Measurements from ENCODE around the gene KCP. TPM values are rescaled to one million over a fixed set of nuclear protein-coding genes. Genes with fewer than 3 reads are reported as not detected.

KCP gene
- total RNA-seq, 4 donors from 2014 or later: 0.07 to 0.68 (median 0.21) TPM; not detected in 1

DNA sequence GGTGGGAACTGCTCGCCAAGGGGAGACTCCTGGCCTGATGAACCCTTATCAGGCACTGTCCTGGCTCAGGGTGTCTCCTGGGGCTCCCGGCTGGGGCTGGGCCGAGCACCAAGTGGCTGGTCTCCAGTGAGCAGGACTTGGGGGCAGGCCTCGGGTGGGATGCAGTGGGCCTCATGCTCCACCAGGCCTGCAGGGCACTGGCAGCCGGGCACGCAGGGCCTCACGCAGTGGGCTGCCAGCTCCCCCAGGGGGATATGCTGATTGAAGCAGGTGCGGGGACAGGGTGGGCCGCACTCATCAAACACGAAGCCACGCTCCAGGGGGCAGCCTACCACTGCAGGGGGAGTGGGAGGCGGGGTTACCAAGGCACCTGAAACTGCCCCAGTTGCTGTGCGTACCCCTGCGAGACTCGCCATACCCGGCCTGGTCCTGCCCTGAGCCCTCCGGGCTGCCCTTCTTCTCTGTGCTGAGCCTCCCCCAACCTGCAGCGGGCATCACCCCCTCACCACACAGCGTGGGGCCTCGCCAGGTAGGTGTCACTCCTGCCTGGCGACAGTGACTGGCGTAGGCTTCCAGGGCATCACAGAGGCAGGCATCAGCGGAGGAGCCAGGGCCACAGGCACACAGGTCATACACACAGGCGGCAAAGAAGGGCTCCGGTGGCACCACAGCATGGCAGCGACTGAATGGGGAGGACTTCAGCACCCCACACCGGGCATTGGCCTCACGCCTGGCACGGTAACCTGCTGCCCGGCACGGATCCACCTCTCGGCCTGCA lies 33.3 kb downstream of the KCP start:
- TF ChIP-seq POLR2A (IDR thresholded peaks at IDR 0.05): no peak
- 86 to 92% methylated on average over 24 to 25 of the region's 32 CpGs for WGBS, 2 donors
- no peak for DNase-seq (ENCODE audit: low spot score in 2 of 2)
- no peak overlapping the region for H3K4me3 ChIP-seq (ENCODE audit: low read depth, poor library complexity, severe bottlenecking)
- intact Hi-C loops (cut with DNase I; ENCODE audit: low total_unique reads): no loop called here

DNA sequence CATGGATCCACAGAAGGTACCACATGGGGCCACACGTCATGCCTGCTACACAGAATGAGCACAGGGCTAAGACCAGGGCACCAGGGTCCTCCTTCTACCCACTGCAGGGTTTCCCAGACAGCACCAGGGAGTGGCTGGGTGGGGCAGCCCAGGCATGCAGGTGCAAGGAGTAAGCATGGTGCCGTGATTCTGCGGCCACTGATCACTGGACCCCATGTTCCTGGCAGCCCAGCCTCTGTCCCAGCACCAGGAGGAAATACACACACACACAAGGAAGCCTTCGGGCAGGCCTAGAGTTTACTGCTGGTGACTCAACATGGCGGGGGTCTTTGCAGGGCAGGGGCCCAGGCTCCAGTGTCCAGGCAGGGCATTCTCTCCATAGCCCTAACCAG lies 33.9 kb downstream of the KCP start:
- no peak overlapping the region for H3K4me3 ChIP-seq (ENCODE audit: low read depth, poor library complexity, severe bottlenecking)
- no peak for DNase-seq (ENCODE audit: low spot score in 2 of 2)
- intact Hi-C loops (cut with DNase I; ENCODE audit: low total_unique reads): no loop called here
- 39 to 65% methylated on average over 3 to 5 of the region's 5 CpGs for WGBS, 2 donors
- no peak for TF ChIP-seq POLR2A (IDR thresholded peaks at IDR 0.05)
- TF ChIP-seq, protein P1, sequence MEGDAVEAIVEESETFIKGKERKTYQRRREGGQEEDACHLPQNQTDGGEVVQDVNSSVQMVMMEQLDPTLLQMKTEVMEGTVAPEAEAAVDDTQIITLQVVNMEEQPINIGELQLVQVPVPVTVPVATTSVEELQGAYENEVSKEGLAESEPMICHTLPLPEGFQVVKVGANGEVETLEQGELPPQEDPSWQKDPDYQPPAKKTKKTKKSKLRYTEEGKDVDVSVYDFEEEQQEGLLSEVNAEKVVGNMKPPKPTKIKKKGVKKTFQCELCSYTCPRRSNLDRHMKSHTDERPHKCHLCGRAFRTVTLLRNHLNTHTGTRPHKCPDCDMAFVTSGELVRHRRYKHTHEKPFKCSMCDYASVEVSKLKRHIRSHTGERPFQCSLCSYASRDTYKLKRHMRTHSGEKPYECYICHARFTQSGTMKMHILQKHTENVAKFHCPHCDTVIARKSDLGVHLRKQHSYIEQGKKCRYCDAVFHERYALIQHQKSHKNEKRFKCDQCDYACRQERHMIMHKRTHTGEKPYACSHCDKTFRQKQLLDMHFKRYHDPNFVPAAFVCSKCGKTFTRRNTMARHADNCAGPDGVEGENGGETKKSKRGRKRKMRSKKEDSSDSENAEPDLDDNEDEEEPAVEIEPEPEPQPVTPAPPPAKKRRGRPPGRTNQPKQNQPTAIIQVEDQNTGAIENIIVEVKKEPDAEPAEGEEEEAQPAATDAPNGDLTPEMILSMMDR (IDR thresholded peaks at IDR 0.05): no peak

DNA sequence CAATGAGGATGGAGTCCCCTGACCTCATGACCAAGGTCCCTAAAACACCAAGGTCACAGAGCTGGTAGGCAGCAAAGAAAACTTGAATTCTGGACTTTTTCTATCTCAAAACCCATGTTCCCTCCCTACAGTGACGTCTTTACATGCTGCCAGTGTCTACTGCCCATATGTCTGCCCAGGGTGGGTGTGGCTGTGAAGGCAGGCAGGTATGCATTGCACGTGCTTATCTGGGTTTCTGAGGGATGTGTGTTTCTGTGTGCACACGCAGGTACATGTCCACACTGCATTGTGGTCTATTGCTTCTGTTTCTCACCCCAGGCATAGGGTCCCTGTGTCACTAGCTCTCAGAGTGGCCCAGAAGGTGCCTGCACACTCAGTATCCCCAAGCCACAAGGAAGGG lies 34.4 kb downstream of the KCP start:
- H3K4me3 ChIP-seq (ENCODE audit: low read depth, poor library complexity, severe bottlenecking): no peak overlapping the region
- TF ChIP-seq POLR2A (IDR thresholded peaks at IDR 0.05): no peak
- TF ChIP-seq, protein P1 (IDR thresholded peaks at IDR 0.05): no peak
- DNase-seq (ENCODE audit: low spot score in 2 of 2): no peak
- intact Hi-C loops (cut with DNase I; ENCODE audit: low total_unique reads): no loop called here
- 46 to 72% methylated on average over 3 of the region's 3 CpGs for whole genome bisulfite sequencing, 2 donors

DNA sequence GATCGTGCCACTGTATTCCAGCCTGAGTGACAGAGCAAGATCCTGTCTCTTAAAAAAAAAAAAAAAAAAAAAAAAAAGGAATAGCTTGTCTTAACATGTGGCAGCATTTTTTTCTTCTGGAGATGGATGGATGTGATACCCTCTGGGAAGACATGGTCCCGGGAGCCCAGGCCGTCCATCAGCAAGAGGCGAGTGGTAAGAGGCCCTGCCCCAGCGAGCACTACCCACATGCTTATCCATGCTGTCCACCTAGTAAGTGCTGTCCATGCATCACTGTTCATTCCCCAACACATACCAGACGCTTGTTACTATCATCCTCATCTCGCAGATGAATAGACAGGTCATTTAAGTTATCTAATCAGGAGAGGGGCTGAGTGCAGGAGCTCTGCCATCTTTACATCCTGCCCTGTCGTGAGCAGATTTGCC lies 35.0 kb downstream of the KCP start:
- DNase-seq (ENCODE audit: low spot score in 2 of 2): no peak
- intact Hi-C loops (cut with DNase I; ENCODE audit: low total_unique reads): no loop called here
- TF ChIP-seq, protein P1 (IDR thresholded peaks at IDR 0.05): no peak
- TF ChIP-seq POLR2A (IDR thresholded peaks at IDR 0.05): no peak
- WGBS, 2 donors: 63 to 69% methylated on average over 8 of the region's 8 CpGs
- no peak overlapping the region for H3K4me3 ChIP-seq (ENCODE audit: low read depth, poor library complexity, severe bottlenecking)

DNA sequence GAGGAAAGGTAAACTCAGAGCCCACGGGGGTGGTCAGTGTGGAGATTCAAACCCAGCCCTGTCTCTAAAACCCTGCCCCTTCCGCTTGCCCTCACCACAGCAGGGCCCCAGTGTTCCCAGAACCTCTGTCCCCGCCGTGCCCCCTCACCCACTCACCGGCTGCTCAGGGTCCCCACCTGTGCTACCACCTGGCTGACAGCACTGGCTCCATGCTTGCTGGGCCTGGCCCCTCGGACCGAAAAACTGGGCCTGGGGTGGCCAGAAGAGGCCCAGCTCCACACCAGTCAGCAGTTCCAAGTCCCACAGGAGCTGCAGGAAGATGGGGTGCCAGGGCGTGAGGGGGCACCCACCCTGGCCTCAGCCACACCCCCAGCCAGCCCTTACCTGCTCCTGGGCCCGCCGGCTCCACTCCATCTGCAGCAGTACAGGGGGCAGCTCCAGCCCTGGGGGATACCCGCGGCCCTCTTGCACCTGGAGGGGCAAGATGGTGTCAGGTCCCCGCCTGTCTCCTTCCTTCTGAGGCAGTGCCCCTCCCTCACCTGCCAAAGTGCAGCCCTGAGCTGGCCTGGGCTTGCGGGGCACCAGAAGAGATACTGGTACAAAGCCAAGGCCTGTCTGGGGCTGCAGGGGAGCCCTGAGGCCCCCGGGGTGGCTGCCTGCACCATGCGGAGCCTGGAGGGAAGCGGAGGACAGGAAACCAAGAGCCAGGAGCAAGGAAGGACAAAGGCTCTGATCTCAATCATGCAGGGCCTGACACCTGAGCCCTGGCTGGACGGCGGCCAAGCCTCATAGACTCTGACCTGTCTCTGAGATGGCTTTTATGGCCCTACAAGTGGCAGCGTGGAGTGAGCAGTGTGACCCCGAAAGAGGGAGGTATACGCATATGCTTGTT lies 36.1 kb downstream of the KCP start:
- intact Hi-C loops (cut with DNase I; ENCODE audit: low total_unique reads): no loop called here
- WGBS, 2 donors: 70 to 75% methylated on average over 19 to 22 of the region's 22 CpGs
- H3K4me3 ChIP-seq (ENCODE audit: low read depth, poor library complexity, severe bottlenecking): no peak overlapping the region
- no peak for DNase-seq (ENCODE audit: low spot score in 2 of 2)
- TF ChIP-seq, protein P1 (IDR thresholded peaks at IDR 0.05): no peak
- TF ChIP-seq POLR2A (IDR thresholded peaks at IDR 0.05): no peak

DNA sequence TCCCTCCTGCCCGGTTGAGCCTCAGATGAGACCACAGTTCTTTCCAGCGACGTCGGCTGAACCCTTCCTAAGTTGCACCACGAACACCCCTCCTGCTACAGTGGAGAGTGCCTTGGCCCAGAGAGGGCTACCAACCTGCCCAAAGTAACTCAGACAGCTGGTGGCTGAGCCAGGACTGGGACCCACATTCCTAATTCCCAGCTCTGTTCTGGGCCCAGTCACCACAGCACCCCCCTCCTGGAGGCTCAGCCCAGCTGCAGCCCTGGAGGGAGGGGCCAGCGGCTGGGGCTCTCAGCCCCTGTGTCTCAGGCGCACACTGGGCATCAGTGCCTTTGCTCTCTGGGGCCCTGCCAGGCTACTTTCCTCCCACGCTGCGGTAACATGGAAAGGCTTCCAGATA lies 37.3 kb downstream of the KCP start:
- 71 to 87% methylated on average over 9 of the region's 9 CpGs for WGBS, 2 donors
- DNase-seq (ENCODE audit: low spot score in 2 of 2): no peak
- H3K4me3 ChIP-seq (ENCODE audit: low read depth, poor library complexity, severe bottlenecking): no peak overlapping the region
- intact Hi-C loops (cut with DNase I; ENCODE audit: low total_unique reads): no loop called here
- TF ChIP-seq POLR2A (IDR thresholded peaks at IDR 0.05): no peak
- TF ChIP-seq, protein P1 (IDR thresholded peaks at IDR 0.05): no peak

Measured in lower leg skin (tissue), 4 donors.